SK-N-MC (cell line): ENCODE results near the gene KIAA1210.

ENCODE experiments used
- EZH2 ChIP-seq: fragments of 200-600 bp; sonication (generic); IDR thresholded peaks from one replicate; pipeline ENCODE4 v1.6.1; 2017; ENCODE audit warnings: antibody characterized with exemption
- POLR2AphosphoS5 ChIP-seq: IDR thresholded peaks from 2 replicates; pipeline ENCODE4 v1.6.1; 2012; ENCODE audit warnings: mild to moderate bottlenecking, low read depth, low read length, borderline replicate concordance

GRCh38 chrX:119118780-119119395, 8.7 kb downstream of the KIAA1210 start:
- TF ChIP-seq POLR2AphosphoS5 (no peak), EZH2 (no peak)
